ENCODE data around the gene KLHDC8A.
"Not testable (repeated sequence)": the region's sequence is repeated elsewhere in the genome, so short reads cannot be mapped to it uniquely, and the experiment has no call there.

The KLHDC8A gene

GRCh38 chr1:205317311-205317917 is 39.3 kb downstream of the KLHDC8A start:
- DNase-seq: no peak

GRCh38 chr1:205316161-205316566 is 40.6 kb downstream of the KLHDC8A start:
- DNase-seq: no peak

GRCh38 chr1:205315008-205315618 is 41.6 kb downstream of the KLHDC8A start:
- DNase-seq: no peak

- peak; percentile 7 to 16 for DNase-seq
Measured at GRCh38 chr1:205313563-205314308, 43.0 kb downstream of the KLHDC8A start.

GRCh38 chr1:205312866-205313562 is 43.7 kb downstream of the KLHDC8A start:
- DNase-seq: no peak

- DNase-seq: no peak
Measured at GRCh38 chr1:205310976-205311704, 45.6 kb downstream of the KLHDC8A start.

- DNase-seq: no peak
Measured at GRCh38 chr1:205309741-205310140, 47.0 kb downstream of the KLHDC8A start.

- DNase-seq: no peak
Measured at GRCh38 chr1:205306929-205307566, 49.7 kb downstream of the KLHDC8A start.

GRCh38 chr1:205304695-205305070 is 52.0 kb downstream of the KLHDC8A start:
- no peak for DNase-seq

- DNase-seq: no peak
Measured at GRCh38 chr1:205304046-205304694, 52.6 kb downstream of the KLHDC8A start.

GRCh38 chr1:205303247-205303888 is 53.4 kb downstream of the KLHDC8A start:
- no peak for DNase-seq

GRCh38 chr1:205301842-205302588 is 54.7 kb downstream of the KLHDC8A start:
- no peak for DNase-seq

- no peak for DNase-seq
Measured at GRCh38 chr1:205301205-205301821, 55.4 kb downstream of the KLHDC8A start.

- DNase-seq: no peak
Measured at GRCh38 chr1:205300149-205300548, 56.6 kb downstream of the KLHDC8A start.

- DNase-seq: no peak
Measured at GRCh38 chr1:205298191-205298994, 58.3 kb downstream of the KLHDC8A start.

GRCh38 chr1:205297546-205298177 is 59.1 kb downstream of the KLHDC8A start:
- DNase-seq: not testable (repeated sequence)

GRCh38 chr1:205296154-205296553 is 60.6 kb downstream of the KLHDC8A start:
- DNase-seq: no peak

- no peak for DNase-seq
Measured at GRCh38 chr1:205294934-205295333, 61.8 kb downstream of the KLHDC8A start.

Measured in activated CD4-positive, alpha-beta T cell treated with anti-CD3 and anti-CD28 coated beads for 4 hours (primary cell).